GM23338 (cell line): ENCODE measurements around the gene ABHD17A. TPM values are rescaled to one million over a fixed set of nuclear protein-coding genes. Genes with fewer than 3 reads are reported as not detected.

Experiments
- ATAC-seq: fragments of 200-7000 bp; cut with Tn5 transposase; 3 replicates; pipeline ENCODE4 v1.9.1; 2020
- DNase-seq: peaks from one replicate; pipeline ENCODE4 v3.0.0-alpha.2; 2015; ENCODE audit warnings: low spot score
- H2AFZ ChIP-seq: fragments of 200-600 bp; sonication (generic); 2 replicates; pipeline ENCODE4 v1.8.0; 2016; ENCODE audit warnings: antibody characterized with exemption, mild to moderate bottlenecking, moderate library complexity
- H3F3A ChIP-seq: fragments of 200-600 bp; sonication (generic); replicated peaks from 2 replicates; pipeline ENCODE4 v1.8.0; 2017; ENCODE audit warnings: antibody characterized with exemption, mixed run types, low read depth
- H3K27ac ChIP-seq: fragments of 200-600 bp; sonication (generic); 2 replicates; pipeline ENCODE4 v1.6.1; 2016; ENCODE audit warnings: low read depth
- H3K27me3 ChIP-seq: fragments of 200-600 bp; sonication (generic); 2 replicates; pipeline ENCODE4 v1.8.0; 2016; ENCODE audit warnings: mild to moderate bottlenecking, mixed run types, moderate library complexity; ENCODE audit not compliant: insufficient read depth
- H3K36me3 ChIP-seq: fragments of 200-600 bp; sonication (generic); 2 replicates; pipeline ENCODE4 v1.8.0; 2016; ENCODE audit warnings: mild to moderate bottlenecking; ENCODE audit not compliant: insufficient read depth
- H3K4me1 ChIP-seq: fragments of 200-600 bp; sonication (generic); 2 replicates; pipeline ENCODE4 v1.8.0; 2016; ENCODE audit warnings: mild to moderate bottlenecking, moderate library complexity; ENCODE audit not compliant: insufficient read depth
- H3K4me2 ChIP-seq: fragments of 200-600 bp; sonication (generic); 2 replicates; pipeline ENCODE4 v1.7.1; 2017; ENCODE audit warnings: mixed run types
- H3K4me3 ChIP-seq: fragments of 200-600 bp; sonication (generic); 2 replicates; pipeline ENCODE4 v1.6.1; 2016; ENCODE audit warnings: mixed run types
- H3K79me2 ChIP-seq: fragments of 200-600 bp; sonication (generic); replicated peaks from 2 replicates; pipeline ENCODE4 v1.8.0; 2017; ENCODE audit warnings: mild to moderate bottlenecking; ENCODE audit not compliant: insufficient read depth
- H3K9me2 ChIP-seq: fragments of 200-600 bp; sonication (generic); 2 replicates; pipeline ENCODE4 v1.8.0; 2017; ENCODE audit not compliant: insufficient read depth
- H4K20me1 ChIP-seq: fragments of 200-600 bp; sonication (generic); replicated peaks from 2 replicates; pipeline ENCODE4 v1.8.0; 2017; ENCODE audit warnings: mild to moderate bottlenecking; ENCODE audit not compliant: insufficient read depth
- H3K27ac Mint-ChIP-seq: 2 replicates; pipeline ENCODE4 v1.8.0; 2020; ENCODE audit warnings: inconsistent platforms, mild to moderate bottlenecking, moderate library complexity, mixed read lengths
- H3K27me3 Mint-ChIP-seq: 3 replicates; pipeline ENCODE4 v1.8.0; 2022; ENCODE audit warnings: low read depth, mild to moderate bottlenecking, moderate library complexity, mixed read lengths, inconsistent platforms; ENCODE audit not compliant: insufficient read depth, poor library complexity
- H3K36me3 Mint-ChIP-seq: 3 replicates; pipeline ENCODE4 v1.8.0; 2021; ENCODE audit warnings: low read depth, mild to moderate bottlenecking, inconsistent platforms, moderate library complexity, mixed read lengths
- H3K4me1 Mint-ChIP-seq: 3 replicates; pipeline ENCODE4 v1.8.0; 2020; ENCODE audit warnings: mild to moderate bottlenecking, inconsistent platforms, mixed read lengths
- H3K4me3 Mint-ChIP-seq: 3 replicates; pipeline ENCODE4 v1.8.0; 2021; ENCODE audit warnings: moderate library complexity, mild to moderate bottlenecking, inconsistent platforms, mixed read lengths
- H3K9me3 Mint-ChIP-seq: 3 replicates; pipeline ENCODE4 v1.8.0; 2020; ENCODE audit warnings: moderate library complexity, mild to moderate bottlenecking, inconsistent platforms, mixed read lengths
- POLR2AphosphoS5 ChIP-seq: IDR thresholded peaks from 2 replicates; pipeline ENCODE4 v1.6.1; 2016; ENCODE audit warnings: antibody characterized with exemption, low read depth
- STAT1 ChIP-seq: IDR thresholded peaks from one replicate; pipeline ENCODE4 v1.6.1; 2016; ENCODE audit warnings: antibody characterized with exemption; ENCODE audit not compliant: unreplicated experiment
- polyA plus RNA-seq: library from polyadenylated mRNA; unstranded; fragments of >200 nt; fragmentation: Nextera tagmentation; extraction: Ambion mirVana; gene quantifications from 2 replicates; pipeline ENCODE4 v1.2.1, GENCODE V29; 2016
- total RNA-seq: library from RNA; depleted of rRNA; stranded (reverse); fragments of >200 nt; shearing (Covaris generic); gene quantifications from 2 replicates; pipeline ENCODE4 v1.2.3, GENCODE V29; 2014
- TF ChIP-seq, protein P1 (sequence below), 2 experiments: fragments of 200-600 bp in 1 of 2; sonication (generic) in 1 of 2; conservative IDR thresholded peaks; 2 replicates each; pipeline versions ENCODE4 v1.5.1 to v1.6.1; 2016 to 2017; ENCODE audit warnings: antibody characterized with exemption in 2 of 2, low read depth in 2 of 2, mild to moderate bottlenecking in 2 of 2, moderate library complexity in 1 of 2
- TF ChIP-seq, protein P2 (sequence below): IDR thresholded peaks from 2 replicates; pipeline ENCODE4 v1.6.1; 2016; ENCODE audit warnings: antibody characterized with exemption

ABHD17A gene
- total and polyA plus RNA-seq, 2 experiments from 2014 or later: 34.2 to 99.9 TPM

DNA sequence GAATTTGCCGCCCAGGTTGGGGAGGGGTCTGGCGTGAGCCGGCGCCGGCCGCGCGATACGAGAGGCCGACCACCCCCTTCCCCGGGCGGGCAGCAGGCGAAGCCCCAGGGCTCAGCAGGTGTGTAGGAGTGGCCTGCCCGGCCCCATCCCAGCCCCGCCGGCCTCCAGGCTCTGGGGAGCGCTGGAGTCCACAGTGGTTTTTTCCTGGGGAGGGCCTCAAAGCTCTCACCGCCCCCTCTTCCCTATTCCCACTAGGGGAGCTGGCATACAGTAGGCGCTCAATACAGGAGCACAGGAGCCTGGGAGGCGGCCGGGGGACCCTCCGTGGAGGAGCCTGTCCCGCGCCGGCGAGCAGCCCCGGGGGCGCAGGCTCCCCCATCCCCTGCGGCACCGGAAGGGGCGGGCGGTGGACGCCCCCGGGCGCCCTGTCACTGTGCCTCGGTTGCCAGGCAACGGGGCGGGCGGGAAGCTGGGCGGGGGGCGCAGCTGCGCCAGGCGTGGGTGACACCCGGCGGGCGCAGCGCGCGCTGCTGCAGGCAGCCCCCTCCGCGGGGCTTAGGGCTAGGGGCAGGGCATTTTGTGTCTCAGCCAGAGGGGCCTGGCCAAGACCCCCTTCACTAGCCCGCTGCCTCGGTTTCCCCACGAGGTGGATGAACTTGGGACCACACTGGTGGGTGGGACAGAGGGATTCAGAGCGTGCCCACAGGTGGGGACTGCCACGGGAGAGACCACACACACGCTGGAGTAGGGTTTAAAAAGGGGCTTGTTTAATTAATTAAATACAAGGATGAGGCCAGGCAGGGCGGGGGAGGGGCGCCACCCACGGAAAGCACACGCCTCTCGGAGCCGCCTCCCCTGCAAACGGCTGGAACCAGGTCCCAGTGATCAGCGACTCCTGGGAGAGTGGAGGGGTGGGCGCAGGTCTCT, 33.4 kb downstream of the ABHD17A start:
- 0 out of 3 replicates have a peak, but pooled peaks cover 2% of the 10 kb centered on the region for H3K9me3 Mint-ChIP-seq
- H3K9me2 ChIP-seq: no peaks in the 10 kb centered on the region
- H3K4me1 ChIP-seq: peaks cover 27% of the 10 kb centered on the region
- no peak overlapping the region for H3K27ac Mint-ChIP-seq
- DNase-seq (peak; percentile 76), ATAC-seq (peak; percentile 5)
- H3F3A ChIP-seq: peaks cover 25% of the 10 kb centered on the region
- H3K4me3 Mint-ChIP-seq: peak overlapping the region; percentile 60; the same call in 2 of the 3 replicates
- no peaks in the 10 kb centered on the region for H3K36me3 ChIP-seq
- H3K36me3 Mint-ChIP-seq: peaks cover 5% of the 10 kb centered on the region; the same call in 2 of the 3 replicates
- H3K4me3 ChIP-seq: peak overlapping the region; percentile 64
- no peak overlapping the region for H2AFZ ChIP-seq
- no peaks in the 10 kb centered on the region for H3K27me3 ChIP-seq
- peak overlapping the region; percentile 86 for H3K4me2 ChIP-seq
- H3K27ac ChIP-seq: no peak overlapping the region
- peaks cover 44% of the 10 kb centered on the region for H3K4me1 Mint-ChIP-seq
- no peak for TF ChIP-seq STAT1
- peak; percentile 26; the same call in 1 of the 2 replicates for TF ChIP-seq POLR2AphosphoS5
- peaks cover 27% of the 10 kb centered on the region for H3K27me3 Mint-ChIP-seq
- peaks cover 17% of the 10 kb centered on the region for H3K79me2 ChIP-seq
- peaks cover 7% of the 10 kb centered on the region for H4K20me1 ChIP-seq

DNA sequence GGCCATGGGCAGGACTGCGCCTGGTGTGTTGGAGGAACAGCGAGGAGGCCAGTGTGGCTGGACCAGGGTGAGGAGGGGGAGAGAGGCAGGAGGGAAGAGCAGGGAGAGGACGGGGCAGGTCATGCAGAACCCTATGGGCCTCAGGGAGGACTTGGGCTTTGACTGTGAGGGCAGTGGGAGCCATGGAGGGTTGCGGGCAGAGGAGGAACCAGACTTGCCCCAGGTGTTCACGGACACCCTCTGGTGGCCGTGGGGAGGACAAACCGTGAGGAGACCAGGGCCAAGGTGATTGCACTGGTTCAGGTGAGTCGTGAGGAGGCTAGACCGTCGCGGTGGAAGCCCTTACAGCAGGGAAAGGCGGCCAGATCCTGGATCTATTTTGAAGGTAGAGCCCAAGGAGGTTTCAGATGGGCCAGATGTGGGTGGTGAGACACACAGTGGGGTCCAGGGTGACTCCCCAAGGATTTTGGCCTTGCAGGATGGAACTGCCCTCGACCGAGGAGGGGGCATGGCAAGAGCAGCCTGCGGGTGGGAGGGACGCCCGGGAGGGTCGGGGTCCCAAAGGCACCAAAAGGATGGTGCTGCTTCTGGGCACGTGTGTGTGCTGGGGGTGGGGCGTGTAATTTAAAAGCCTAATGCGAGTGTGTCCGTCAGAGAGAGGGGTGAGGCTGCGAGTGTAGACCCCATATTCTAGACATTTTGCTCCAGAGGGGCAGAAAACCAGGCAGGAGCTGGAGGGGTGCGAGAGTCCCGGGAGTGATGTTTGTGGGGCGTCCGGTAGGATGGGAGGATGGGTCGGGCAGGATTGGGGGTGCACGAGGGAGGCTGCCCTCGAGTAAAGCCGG, 34.3 kb downstream of the ABHD17A start:
- ATAC-seq: no peak
- no peaks in the 10 kb centered on the region for H3K9me2 ChIP-seq
- Mint-ChIP-seq H3K27ac (peak overlapping the region; percentile 62; the same call in 1 of the 2 replicates), H3K9me3 (0 out of 3 replicates have a peak, but pooled peaks cover 2% of the 10 kb centered on the region), H3K4me3 (peak overlapping the region; percentile 60), H3K27me3 (peaks cover 26% of the 10 kb centered on the region), H3K4me1 (peaks cover 46% of the 10 kb centered on the region), H3K36me3 (peaks cover 5% of the 10 kb centered on the region; the same call in 2 of the 3 replicates)
- H4K20me1 ChIP-seq: peaks cover 8% of the 10 kb centered on the region
- peaks cover 21% of the 10 kb centered on the region for H3K4me1 ChIP-seq
- peak; percentile 59 for DNase-seq
- H3K79me2 ChIP-seq: peaks cover 26% of the 10 kb centered on the region
- TF ChIP-seq, protein P1, sequence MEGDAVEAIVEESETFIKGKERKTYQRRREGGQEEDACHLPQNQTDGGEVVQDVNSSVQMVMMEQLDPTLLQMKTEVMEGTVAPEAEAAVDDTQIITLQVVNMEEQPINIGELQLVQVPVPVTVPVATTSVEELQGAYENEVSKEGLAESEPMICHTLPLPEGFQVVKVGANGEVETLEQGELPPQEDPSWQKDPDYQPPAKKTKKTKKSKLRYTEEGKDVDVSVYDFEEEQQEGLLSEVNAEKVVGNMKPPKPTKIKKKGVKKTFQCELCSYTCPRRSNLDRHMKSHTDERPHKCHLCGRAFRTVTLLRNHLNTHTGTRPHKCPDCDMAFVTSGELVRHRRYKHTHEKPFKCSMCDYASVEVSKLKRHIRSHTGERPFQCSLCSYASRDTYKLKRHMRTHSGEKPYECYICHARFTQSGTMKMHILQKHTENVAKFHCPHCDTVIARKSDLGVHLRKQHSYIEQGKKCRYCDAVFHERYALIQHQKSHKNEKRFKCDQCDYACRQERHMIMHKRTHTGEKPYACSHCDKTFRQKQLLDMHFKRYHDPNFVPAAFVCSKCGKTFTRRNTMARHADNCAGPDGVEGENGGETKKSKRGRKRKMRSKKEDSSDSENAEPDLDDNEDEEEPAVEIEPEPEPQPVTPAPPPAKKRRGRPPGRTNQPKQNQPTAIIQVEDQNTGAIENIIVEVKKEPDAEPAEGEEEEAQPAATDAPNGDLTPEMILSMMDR (conservative IDR thresholded peaks at IDR 0.05; ENCODE audit: low read depth in 2 of 2): peak; percentile 55 to 65
- TF ChIP-seq, protein P2, sequence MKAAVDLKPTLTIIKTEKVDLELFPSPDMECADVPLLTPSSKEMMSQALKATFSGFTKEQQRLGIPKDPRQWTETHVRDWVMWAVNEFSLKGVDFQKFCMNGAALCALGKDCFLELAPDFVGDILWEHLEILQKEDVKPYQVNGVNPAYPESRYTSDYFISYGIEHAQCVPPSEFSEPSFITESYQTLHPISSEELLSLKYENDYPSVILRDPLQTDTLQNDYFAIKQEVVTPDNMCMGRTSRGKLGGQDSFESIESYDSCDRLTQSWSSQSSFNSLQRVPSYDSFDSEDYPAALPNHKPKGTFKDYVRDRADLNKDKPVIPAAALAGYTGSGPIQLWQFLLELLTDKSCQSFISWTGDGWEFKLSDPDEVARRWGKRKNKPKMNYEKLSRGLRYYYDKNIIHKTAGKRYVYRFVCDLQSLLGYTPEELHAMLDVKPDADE: no peak
- peak overlapping the region; percentile 86 for H3K4me2 ChIP-seq
- peaks cover 21% of the 10 kb centered on the region for H3F3A ChIP-seq
- no peaks in the 10 kb centered on the region for H3K36me3 ChIP-seq
- H3K27me3 ChIP-seq: no peaks in the 10 kb centered on the region
- H3K27ac ChIP-seq: no peak overlapping the region
- peak overlapping the region; percentile 64 for H3K4me3 ChIP-seq
- H2AFZ ChIP-seq: no peak overlapping the region
